ENCODE measurements around the gene ARF3. TPM values are rescaled to one million over a fixed set of nuclear protein-coding genes. Genes with fewer than 3 reads are reported as not detected.
A peak's percentile ranks its signal among the peaks of the same experiment; 100 is the strongest.

The ARF3 gene
- polyA plus RNA-seq, 1 donor (not counting 4 experiments of a cell fraction or from before 2014, with no cell fraction given) = 236 TPM

DNA sequence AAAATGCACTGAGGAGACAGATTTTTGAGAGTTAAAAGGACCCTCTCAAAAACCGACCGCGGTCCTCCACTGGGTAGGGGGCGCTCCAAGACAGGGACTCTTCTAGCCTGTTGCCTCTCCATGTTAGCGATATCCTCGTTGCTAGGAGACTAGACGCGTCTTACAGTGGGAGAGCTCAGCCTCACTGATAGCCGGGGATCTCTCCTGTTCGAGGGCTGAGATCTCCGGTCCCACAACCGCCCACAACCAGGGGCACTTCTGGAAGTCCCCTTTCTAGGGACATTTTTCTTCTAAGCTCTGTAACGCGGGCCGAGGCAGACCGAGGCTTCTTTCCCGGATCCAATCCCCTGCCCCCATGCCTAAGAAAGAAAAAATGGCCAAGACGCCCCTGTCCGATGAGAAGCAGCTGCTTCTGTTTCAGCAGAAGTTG, 53.3 kb downstream of the ARF3 start:
- DNase-seq (ENCODE audit: low read depth, low spot score) (no peak), FAIRE-seq (no peak)
- Histone ChIP-seq H3K9ac (ENCODE audit: control insufficient read depth, extremely low read depth, insufficient read depth, low read length) (no peak overlapping the region), H4K20me1 (ENCODE audit: control insufficient read depth, extremely low read depth, insufficient read depth, low read length) (no peaks in the 10 kb centered on the region), H3K79me2 (ENCODE audit: control insufficient read depth, insufficient read depth, low read length) (no peaks in the 10 kb centered on the region), H3K27ac (ENCODE audit: control insufficient read depth, insufficient read depth, low read length) (no peak overlapping the region), H3K9me1 (ENCODE audit: control insufficient read depth, extremely low read depth, insufficient read depth, low read length) (no peaks in the 10 kb centered on the region), H3K4me1 (ENCODE audit: control insufficient read depth, extremely low read depth, insufficient read depth, low read length) (no peaks in the 10 kb centered on the region), H3K4me2 (ENCODE audit: control insufficient read depth, extremely low read depth, insufficient read depth, low read depth, low read length) (peak overlapping the region; percentile 66), H2AFZ (ENCODE audit: control insufficient read depth, low read length) (peak overlapping the region; percentile 81), H3K4me3 (ENCODE audit: control insufficient read depth in 2 of 3, extremely low read depth in 1 of 3, insufficient read depth in 2 of 3, low read depth in 1 of 3, low read length in 3 of 3) (peak overlapping the region; percentile 3 to 50 (median 23)), H3K9me3 (ENCODE audit: control insufficient read depth, low read depth, low read length) (no peaks in the 10 kb centered on the region), H3K36me3 (ENCODE audit: control insufficient read depth in 2 of 2, extremely low read depth in 1 of 2, insufficient read depth in 2 of 2, low read length in 2 of 2) (no peaks in the 10 kb centered on the region), H3K27me3 (ENCODE audit: control insufficient read depth, extremely low read depth, insufficient read depth, low read length) (peaks cover 3% of the 10 kb centered on the region)
- TF ChIP-seq, protein P1, sequence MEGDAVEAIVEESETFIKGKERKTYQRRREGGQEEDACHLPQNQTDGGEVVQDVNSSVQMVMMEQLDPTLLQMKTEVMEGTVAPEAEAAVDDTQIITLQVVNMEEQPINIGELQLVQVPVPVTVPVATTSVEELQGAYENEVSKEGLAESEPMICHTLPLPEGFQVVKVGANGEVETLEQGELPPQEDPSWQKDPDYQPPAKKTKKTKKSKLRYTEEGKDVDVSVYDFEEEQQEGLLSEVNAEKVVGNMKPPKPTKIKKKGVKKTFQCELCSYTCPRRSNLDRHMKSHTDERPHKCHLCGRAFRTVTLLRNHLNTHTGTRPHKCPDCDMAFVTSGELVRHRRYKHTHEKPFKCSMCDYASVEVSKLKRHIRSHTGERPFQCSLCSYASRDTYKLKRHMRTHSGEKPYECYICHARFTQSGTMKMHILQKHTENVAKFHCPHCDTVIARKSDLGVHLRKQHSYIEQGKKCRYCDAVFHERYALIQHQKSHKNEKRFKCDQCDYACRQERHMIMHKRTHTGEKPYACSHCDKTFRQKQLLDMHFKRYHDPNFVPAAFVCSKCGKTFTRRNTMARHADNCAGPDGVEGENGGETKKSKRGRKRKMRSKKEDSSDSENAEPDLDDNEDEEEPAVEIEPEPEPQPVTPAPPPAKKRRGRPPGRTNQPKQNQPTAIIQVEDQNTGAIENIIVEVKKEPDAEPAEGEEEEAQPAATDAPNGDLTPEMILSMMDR (optimal IDR thresholded peaks at IDR 0.05 in 1 of 3, IDR thresholded peaks at IDR 0.05 in 1 of 3, conservative IDR thresholded peaks at IDR 0.05 in 1 of 3; ENCODE audit: extremely low read depth in 1 of 3, insufficient read depth in 2 of 3, low read length in 3 of 3) = peak; percentile 37 to 73 (median 58)
- TF ChIP-seq EZH2 (IDR thresholded peaks at IDR 0.05; ENCODE audit: low read length) = no peak
- dilution Hi-C loops (cut with MboI; ENCODE audit: extremely low pct_ligation_motif_present, low sequenced_read_pairs) = no loop called here

DNA sequence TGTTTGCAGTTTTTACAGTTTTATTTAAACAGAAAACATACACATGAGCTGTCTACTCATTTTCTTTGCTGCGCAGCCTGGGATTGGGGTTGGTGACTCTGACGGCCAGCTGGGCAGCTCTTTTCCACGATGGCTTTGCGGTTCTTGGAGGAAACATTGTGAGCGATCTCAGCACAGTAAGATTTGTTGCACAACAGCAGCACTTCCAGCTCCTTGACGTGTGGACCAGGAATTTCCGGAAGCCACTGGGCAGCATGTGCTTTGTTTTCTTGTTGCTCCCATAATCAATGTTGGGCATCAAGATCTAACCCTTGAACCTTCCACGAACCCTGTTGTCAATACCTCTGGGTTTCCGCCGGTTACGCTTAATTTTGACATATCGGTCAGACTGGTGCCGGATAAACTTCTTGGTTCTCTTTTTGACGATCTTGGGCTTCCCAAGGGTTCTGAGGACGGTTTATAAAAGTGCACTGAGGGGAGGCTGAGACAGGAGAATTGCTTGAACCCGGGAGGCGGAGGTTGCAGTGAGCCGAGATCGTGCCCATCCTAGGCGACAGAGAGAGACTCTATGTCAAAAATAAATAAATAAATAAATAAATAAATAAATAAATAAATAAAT, 53.8 kb downstream of the ARF3 start:
- FAIRE-seq = no peak

More for the DNA sequence above, 53.8 kb downstream of the ARF3 start:
- Histone ChIP-seq H3K4me1 (ENCODE audit: control insufficient read depth, extremely low read depth, insufficient read depth, low read length) (no peaks in the 10 kb centered on the region), H3K9ac (ENCODE audit: control insufficient read depth, extremely low read depth, insufficient read depth, low read length) (no peak overlapping the region), H4K20me1 (ENCODE audit: control insufficient read depth, extremely low read depth, insufficient read depth, low read length) (no peaks in the 10 kb centered on the region), H3K27me3 (ENCODE audit: control insufficient read depth, extremely low read depth, insufficient read depth, low read length) (peaks cover 3% of the 10 kb centered on the region), H3K4me2 (ENCODE audit: control insufficient read depth, extremely low read depth, insufficient read depth, low read depth, low read length) (no peak overlapping the region), H3K4me3 (ENCODE audit: control insufficient read depth in 2 of 3, extremely low read depth in 1 of 3, insufficient read depth in 2 of 3, low read depth in 1 of 3, low read length in 3 of 3) (no peak overlapping the region), H3K9me1 (ENCODE audit: control insufficient read depth, extremely low read depth, insufficient read depth, low read length) (no peaks in the 10 kb centered on the region), H3K9me3 (ENCODE audit: control insufficient read depth, low read depth, low read length) (no peaks in the 10 kb centered on the region), H2AFZ (ENCODE audit: control insufficient read depth, low read length) (no peak overlapping the region), H3K27ac (ENCODE audit: control insufficient read depth, insufficient read depth, low read length) (no peak overlapping the region), H3K36me3 (ENCODE audit: control insufficient read depth in 2 of 2, extremely low read depth in 1 of 2, insufficient read depth in 2 of 2, low read length in 2 of 2) (no peaks in the 10 kb centered on the region), H3K79me2 (ENCODE audit: control insufficient read depth, insufficient read depth, low read length) (no peaks in the 10 kb centered on the region)
- TF ChIP-seq, protein P1 (optimal IDR thresholded peaks at IDR 0.05 in 1 of 3, IDR thresholded peaks at IDR 0.05 in 1 of 3, conservative IDR thresholded peaks at IDR 0.05 in 1 of 3; ENCODE audit: extremely low read depth in 1 of 3, insufficient read depth in 2 of 3, low read length in 3 of 3) = no peak
- no peak for TF ChIP-seq EZH2 (IDR thresholded peaks at IDR 0.05; ENCODE audit: low read length)
- dilution Hi-C loops (cut with MboI; ENCODE audit: extremely low pct_ligation_motif_present, low sequenced_read_pairs) = no loop called here
- DNase-seq (ENCODE audit: low read depth, low spot score) = no peak
